HG03108 (cell line): ENCODE results near the gene CA10.

Source experiments
- ATAC-seq: cut with Tn5 transposase; IDR thresholded peaks from one replicate; pipeline ENCODE4 v1.9.1; 2021; ENCODE audit warnings: moderate library complexity; ENCODE audit not compliant: unreplicated experiment

The CA10 gene

GRCh38 chr17:51778842-51779241 is 379.7 kb downstream of the CA10 start:
- ATAC-seq = no peak

GRCh38 chr17:51770027-51770759 is 388.3 kb downstream of the CA10 start:
- ATAC-seq = no peak

GRCh38 chr17:51769231-51769630 is 389.3 kb downstream of the CA10 start:
- no peak for ATAC-seq

GRCh38 chr17:51768706-51769105 is 389.8 kb downstream of the CA10 start:
- no peak for ATAC-seq

- no peak for ATAC-seq
Observed at GRCh38 chr17:51767287-51767686, 391.2 kb downstream of the CA10 start.

- no peak for ATAC-seq
Observed at GRCh38 chr17:51765282-51766135, 393.0 kb downstream of the CA10 start.

GRCh38 chr17:51764387-51764971 is 394.0 kb downstream of the CA10 start:
- ATAC-seq = peak; percentile 89

- ATAC-seq = no peak
Observed at GRCh38 chr17:51763058-51763457, 395.5 kb downstream of the CA10 start.

- ATAC-seq = no peak
Observed at GRCh38 chr17:51761105-51761504, 397.4 kb downstream of the CA10 start.

- ATAC-seq = no peak
Observed at GRCh38 chr17:51759260-51759659, 399.3 kb downstream of the CA10 start.

GRCh38 chr17:51751072-51751471 is 407.4 kb downstream of the CA10 start:
- no peak for ATAC-seq

GRCh38 chr17:51748749-51749604 is 409.5 kb downstream of the CA10 start:
- no peak for ATAC-seq

GRCh38 chr17:51746421-51746820 is 412.1 kb downstream of the CA10 start:
- no peak for ATAC-seq

GRCh38 chr17:51745993-51746392 is 412.5 kb downstream of the CA10 start:
- ATAC-seq = no peak

GRCh38 chr17:51743477-51743876 is 415.0 kb downstream of the CA10 start:
- ATAC-seq = no peak

- ATAC-seq = no peak
Observed at GRCh38 chr17:51742571-51742970, 415.9 kb downstream of the CA10 start.

GRCh38 chr17:51741458-51741857 is 417.1 kb downstream of the CA10 start:
- ATAC-seq = no peak

- ATAC-seq = no peak
Observed at GRCh38 chr17:51740531-51740930, 418.0 kb downstream of the CA10 start.

- ATAC-seq = no peak
Observed at GRCh38 chr17:51739245-51739886, 419.1 kb downstream of the CA10 start.

- no peak for ATAC-seq
Observed at GRCh38 chr17:51736356-51736755, 422.2 kb downstream of the CA10 start.
